CD8-positive, alpha-beta memory T cell (primary cell): ENCODE data around the gene DCT. TPM values are rescaled to one million over a fixed set of nuclear protein-coding genes. Genes with fewer than 3 reads are reported as not detected.

ENCODE experiments used
- CTCF ChIA-PET: fragments of 350-600 bp; sonication (Branson Sonifier 250); formaldehyde crosslinking; loops from one replicate; lab custom pipeline; 2021; ENCODE audit warnings: antibody characterized with exemption; lab: Charles Lee
- POLR2A ChIA-PET: fragments of 350-600 bp; sonication (Branson Sonifier 250); formaldehyde crosslinking; loops from one replicate; lab custom pipeline; 2021; ENCODE audit warnings: antibody characterized with exemption; lab: Charles Lee
- DNase-seq, 5 donors: peaks; one replicate each; pipeline versions ENCODE4 v3.0.0 to v3.0.0-alpha.2; 2020 to 2022; ENCODE audit warnings: mixed read lengths in 1 of 5
- H3K27ac ChIP-seq: one replicate; pipeline ENCODE4 v1.7.0; 2013; ENCODE audit warnings: low read depth, mild to moderate bottlenecking, low read length, moderate library complexity
- H3K27me3 ChIP-seq: 2 replicates; pipeline ENCODE4 v1.7.0; 2013; ENCODE audit warnings: low read length, mild to moderate bottlenecking; ENCODE audit not compliant: insufficient read depth, poor library complexity, severe bottlenecking
- H3K36me3 ChIP-seq: 2 replicates; pipeline ENCODE4 v1.7.0; 2013; ENCODE audit warnings: mild to moderate bottlenecking, low read length, moderate library complexity; ENCODE audit not compliant: insufficient read depth
- H3K4me1 ChIP-seq: 2 replicates; pipeline ENCODE4 v1.7.0; 2013; ENCODE audit warnings: mild to moderate bottlenecking, low read length, moderate library complexity; ENCODE audit not compliant: insufficient read depth
- H3K4me3 ChIP-seq: 2 replicates; pipeline ENCODE4 v1.7.0; 2013; ENCODE audit warnings: mild to moderate bottlenecking, low read length
- H3K9me3 ChIP-seq: 2 replicates; pipeline ENCODE4 v1.7.0; 2013; ENCODE audit warnings: mild to moderate bottlenecking, low read length
- H3K27ac Mint-ChIP-seq, 8 donors: one replicate each; pipeline ENCODE4 v1.8.0; 2020 to 2021; ENCODE audit warnings: mixed read lengths in 8 of 8, mild to moderate bottlenecking in 6 of 8, inconsistent platforms in 3 of 8, moderate library complexity in 3 of 8
- H3K27me3 Mint-ChIP-seq, 2 donors: one replicate each; pipeline ENCODE4 v1.8.0; 2020 to 2021; ENCODE audit warnings: mixed read lengths in 2 of 2, mild to moderate bottlenecking in 1 of 2, moderate library complexity in 1 of 2
- H3K36me3 Mint-ChIP-seq, 3 donors: one replicate each; pipeline ENCODE4 v1.8.0; 2020 to 2021; ENCODE audit warnings: mixed read lengths in 3 of 3, inconsistent platforms in 1 of 3, mild to moderate bottlenecking in 1 of 3
- H3K4me1 Mint-ChIP-seq, 3 donors: one replicate each; pipeline ENCODE4 v1.8.0; 2020 to 2021; ENCODE audit warnings: mixed read lengths in 3 of 3, inconsistent platforms in 1 of 3, mild to moderate bottlenecking in 1 of 3
- H3K4me3 Mint-ChIP-seq, 7 donors: one replicate each; pipeline ENCODE4 v1.8.0; 2020 to 2021; ENCODE audit warnings: mixed read lengths in 7 of 7, mild to moderate bottlenecking in 6 of 7, moderate library complexity in 4 of 7, inconsistent platforms in 2 of 7
- H3K9me3 Mint-ChIP-seq, 5 donors: one replicate each; pipeline ENCODE4 v1.8.0; 2020 to 2022; ENCODE audit warnings: mixed read lengths in 5 of 5, mild to moderate bottlenecking in 3 of 5, moderate library complexity in 2 of 5, inconsistent platforms in 1 of 5
- polyA plus RNA-seq: library from polyadenylated mRNA; unstranded; fragments of 300-500 nt; fragmentation: Illumina TruSeq; gene quantifications from one replicate; pipeline ENCODE4 v1.2.3, GENCODE V29; 2021
- total RNA-seq, 2 experiments: library from RNA; stranded (reverse); gene quantifications; one replicate each; pipeline ENCODE4 v1.2.3, GENCODE V29; 2021

Gene DCT
- total and polyA plus RNA-seq, 3 experiments from 2014 or later = 0.07 TPM; not detected in 2

DNA sequence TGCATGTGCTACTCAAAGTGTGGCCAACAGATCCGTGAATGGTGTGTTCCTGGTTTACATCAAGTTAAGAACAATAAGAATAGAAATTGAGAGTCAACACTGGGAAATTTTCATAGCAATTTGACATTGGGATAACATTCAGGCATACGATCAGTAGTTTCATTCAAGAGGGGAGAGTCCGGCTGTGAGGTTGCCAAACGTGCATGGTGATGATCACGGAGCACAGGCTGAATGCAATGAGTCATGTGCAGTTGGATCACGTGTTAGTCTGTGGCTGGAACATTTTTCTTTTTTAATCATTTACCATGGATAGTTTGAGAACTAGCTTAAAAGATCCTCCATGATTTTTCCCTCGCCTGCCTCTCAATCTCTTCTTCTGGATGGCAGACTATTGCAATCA lies 2.5 kb upstream of the DCT start:
- H3K9me3 ChIP-seq = no peaks in the 10 kb centered on the region
- no peak overlapping the region for H3K27ac Mint-ChIP-seq
- POLR2A ChIA-PET = no interaction called here
- H3K36me3 Mint-ChIP-seq = no peaks in the 10 kb centered on the region
- H3K36me3 ChIP-seq = no peaks in the 10 kb centered on the region
- CTCF ChIA-PET = interaction anchor here (1.0 kb wide), 1 partner anchor 18 kb away, joined by 3 read pairs; no protein-coding TSS in a partner anchor
- no peak for DNase-seq
- H3K4me3 Mint-ChIP-seq = no peak overlapping the region
- no peak overlapping the region for H3K4me3 ChIP-seq
- no peak overlapping the region for H3K27ac ChIP-seq
- no peaks in the 10 kb centered on the region for H3K27me3 ChIP-seq
- H3K9me3 Mint-ChIP-seq = no peaks in the 10 kb centered on the region
- no peaks in the 10 kb centered on the region for H3K4me1 Mint-ChIP-seq
- H3K27me3 Mint-ChIP-seq = peaks cover 5 to 17% of the 10 kb centered on the region in 2 donors
- no peaks in the 10 kb centered on the region for H3K4me1 ChIP-seq

DNA sequence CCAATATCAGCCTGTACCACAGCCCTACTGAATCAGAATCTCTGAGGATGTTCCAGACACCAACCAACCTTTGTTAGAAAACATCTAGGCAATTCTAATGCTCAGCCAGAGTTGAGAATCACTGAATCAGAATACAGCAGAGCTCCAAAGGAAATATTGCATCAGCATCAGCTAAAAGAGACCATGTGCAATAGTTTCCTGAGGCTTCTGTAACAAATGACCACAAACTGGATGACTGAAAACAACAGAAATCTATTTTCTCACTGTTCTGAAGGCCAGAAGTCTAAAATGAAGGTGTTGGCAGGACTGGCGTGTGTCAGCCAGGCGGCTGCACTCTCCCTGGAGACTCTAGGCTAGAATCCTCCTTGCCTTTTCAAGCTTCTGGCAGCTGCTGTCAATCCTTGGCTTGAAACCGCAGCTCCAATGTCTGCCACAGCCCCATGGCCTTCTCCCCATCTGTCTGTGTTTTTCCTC lies 1.2 kb upstream of the DCT start:
- H3K36me3 ChIP-seq = no peaks in the 10 kb centered on the region
- POLR2A ChIA-PET = no interaction called here
- H3K4me3 Mint-ChIP-seq = no peak overlapping the region
- H3K9me3 ChIP-seq = no peaks in the 10 kb centered on the region
- no peaks in the 10 kb centered on the region for H3K4me1 ChIP-seq
- H3K9me3 Mint-ChIP-seq = no peaks in the 10 kb centered on the region
- no peaks in the 10 kb centered on the region for H3K36me3 Mint-ChIP-seq
- H3K27ac Mint-ChIP-seq = no peak overlapping the region
- no peak for DNase-seq
- no peaks in the 10 kb centered on the region for H3K27me3 ChIP-seq
- no peak overlapping the region for H3K27ac ChIP-seq
- no peak overlapping the region for H3K4me3 ChIP-seq
- no peaks in the 10 kb centered on the region for H3K4me1 Mint-ChIP-seq
- peaks cover 5 to 14% of the 10 kb centered on the region in 2 donors for H3K27me3 Mint-ChIP-seq
- CTCF ChIA-PET = interaction anchor here (1.1 kb wide), 1 partner anchor 137 kb away, joined by 3 read pairs; no protein-coding TSS in a partner anchor

DNA sequence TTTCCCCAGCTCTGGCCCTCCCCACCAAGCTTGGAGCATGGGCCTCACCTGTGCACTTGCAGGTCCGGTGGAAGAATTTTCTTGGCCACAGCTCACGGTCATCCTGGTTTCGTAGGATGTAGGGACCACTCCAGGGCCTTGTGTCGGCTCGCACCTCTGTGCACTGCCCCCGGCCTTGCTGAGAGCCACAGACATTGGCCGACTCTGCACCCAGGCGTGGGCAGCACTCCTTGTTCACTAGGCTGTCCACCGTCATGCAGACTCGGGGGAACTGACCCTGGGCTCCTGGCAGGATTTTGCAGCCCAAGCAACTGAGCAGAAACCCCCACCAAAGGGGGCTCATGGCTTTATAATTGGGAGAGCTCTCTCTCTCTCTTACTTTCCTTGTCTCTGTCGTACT lies 569 bp downstream of the DCT start:
- H3K27me3 ChIP-seq = no peaks in the 10 kb centered on the region
- DNase-seq = no peak
- H3K4me3 ChIP-seq = no peak overlapping the region
- no peaks in the 10 kb centered on the region for H3K9me3 ChIP-seq
- Mint-ChIP-seq H3K27me3 (peaks cover 5 to 22% of the 10 kb centered on the region in 2 donors), H3K4me3 (no peak overlapping the region), H3K27ac (no peak overlapping the region), H3K4me1 (no peaks in the 10 kb centered on the region), H3K9me3 (peaks cover 0 to 2% (median 0%) of the 10 kb centered on the region in 5 donors), H3K36me3 (peaks cover 0 to 5% (median 0%) of the 10 kb centered on the region in 3 donors)
- no peaks in the 10 kb centered on the region for H3K36me3 ChIP-seq
- POLR2A ChIA-PET = no interaction called here
- CTCF ChIA-PET = no interaction called here
- no peak overlapping the region for H3K27ac ChIP-seq
- no peaks in the 10 kb centered on the region for H3K4me1 ChIP-seq

DNA sequence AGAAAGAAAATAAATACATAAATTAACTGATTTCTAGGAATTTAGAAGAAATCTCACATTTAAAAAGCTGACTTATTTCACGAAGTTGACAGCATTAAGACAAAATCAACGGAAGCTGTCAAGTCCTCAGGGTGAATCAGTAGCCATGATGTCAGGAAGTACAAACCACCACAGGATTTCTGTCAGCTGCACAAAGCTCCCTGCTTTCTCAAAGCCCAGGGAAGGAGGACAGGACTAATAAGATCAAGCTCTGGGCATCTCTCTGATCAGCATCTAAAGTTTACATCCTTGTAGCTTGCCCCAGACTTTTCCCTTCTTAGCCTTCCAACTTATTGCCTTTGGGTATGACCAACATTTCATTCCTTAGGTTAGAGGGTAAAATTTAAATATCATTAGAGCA lies 9.4 kb downstream of the DCT start:
- Histone ChIP-seq H3K4me1 (no peaks in the 10 kb centered on the region), H3K36me3 (no peaks in the 10 kb centered on the region), H3K27me3 (no peaks in the 10 kb centered on the region), H3K4me3 (no peak overlapping the region), H3K27ac (no peak overlapping the region), H3K9me3 (no peaks in the 10 kb centered on the region)
- Mint-ChIP-seq H3K27ac (no peak overlapping the region), H3K9me3 (no peaks in the 10 kb centered on the region), H3K4me3 (no peak overlapping the region), H3K4me1 (no peaks in the 10 kb centered on the region), H3K36me3 (no peaks in the 10 kb centered on the region), H3K27me3 (peaks cover 1 to 5% of the 10 kb centered on the region in 2 donors)
- no peak for DNase-seq
- ChIA-PET POLR2A (no interaction called here), CTCF (no interaction called here)

DNA sequence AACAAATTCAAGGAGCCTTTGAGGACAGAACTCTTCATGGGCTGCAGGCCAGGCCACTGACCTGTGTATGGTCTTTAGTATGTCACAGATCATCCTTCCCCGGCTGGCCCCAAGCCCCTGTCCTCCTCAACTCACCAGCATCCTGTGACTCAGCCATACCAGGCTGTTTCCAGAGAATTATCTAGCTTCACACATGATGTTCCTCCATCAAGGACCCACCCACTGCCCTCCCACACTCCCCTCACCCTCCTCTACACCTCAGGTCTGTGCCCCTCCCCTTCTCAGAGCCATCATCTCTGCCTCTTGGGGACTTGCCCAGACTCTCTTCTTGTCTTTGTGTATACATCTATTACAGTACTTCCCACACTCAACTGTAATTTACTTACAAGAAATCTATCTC lies 14.7 kb downstream of the DCT start:
- no peaks in the 10 kb centered on the region for H3K9me3 Mint-ChIP-seq
- DNase-seq = no peak
- no peak overlapping the region for H3K27ac Mint-ChIP-seq
- H3K27me3 ChIP-seq = no peaks in the 10 kb centered on the region
- H3K9me3 ChIP-seq = no peaks in the 10 kb centered on the region
- no peaks in the 10 kb centered on the region for H3K4me1 Mint-ChIP-seq
- peaks cover 4 to 6% of the 10 kb centered on the region in 2 donors for H3K27me3 Mint-ChIP-seq
- H3K4me1 ChIP-seq = no peaks in the 10 kb centered on the region
- CTCF ChIA-PET = no interaction called here
- peak overlapping the region in 1 of 7 donors; percentile 16 for H3K4me3 Mint-ChIP-seq
- H3K36me3 ChIP-seq = no peaks in the 10 kb centered on the region
- POLR2A ChIA-PET = no interaction called here
- no peaks in the 10 kb centered on the region for H3K36me3 Mint-ChIP-seq
- no peak overlapping the region for H3K4me3 ChIP-seq
- no peak overlapping the region for H3K27ac ChIP-seq

DNA sequence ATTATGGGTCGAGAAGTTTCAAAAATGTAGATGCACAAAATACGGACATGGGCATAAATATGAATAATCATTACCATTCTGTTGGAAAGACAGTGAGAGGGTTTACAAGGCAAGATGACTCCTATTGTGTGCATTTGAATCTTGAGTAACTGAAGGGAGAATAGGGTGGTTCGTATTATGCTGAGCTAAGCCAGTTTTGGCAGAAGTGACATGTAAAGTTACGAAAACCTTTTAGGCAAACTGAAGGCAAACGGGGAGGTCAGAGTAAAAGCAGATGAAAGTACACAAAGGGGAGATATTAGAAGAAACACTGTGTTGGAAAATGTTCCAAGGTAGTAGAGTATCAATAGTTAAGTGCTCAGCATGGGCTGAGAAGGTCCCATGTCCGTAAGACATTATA lies 16.8 kb downstream of the DCT start:
- Histone ChIP-seq H3K36me3 (no peaks in the 10 kb centered on the region), H3K9me3 (no peaks in the 10 kb centered on the region), H3K4me3 (no peak overlapping the region), H3K27me3 (no peaks in the 10 kb centered on the region), H3K4me1 (no peaks in the 10 kb centered on the region), H3K27ac (no peak overlapping the region)
- Mint-ChIP-seq H3K4me3 (no peak overlapping the region), H3K9me3 (no peaks in the 10 kb centered on the region), H3K27me3 (peaks cover 4 to 6% of the 10 kb centered on the region in 2 donors), H3K4me1 (no peaks in the 10 kb centered on the region), H3K36me3 (no peaks in the 10 kb centered on the region), H3K27ac (no peak overlapping the region)
- CTCF ChIA-PET = no interaction called here
- DNase-seq = no peak
- POLR2A ChIA-PET = no interaction called here

DNA sequence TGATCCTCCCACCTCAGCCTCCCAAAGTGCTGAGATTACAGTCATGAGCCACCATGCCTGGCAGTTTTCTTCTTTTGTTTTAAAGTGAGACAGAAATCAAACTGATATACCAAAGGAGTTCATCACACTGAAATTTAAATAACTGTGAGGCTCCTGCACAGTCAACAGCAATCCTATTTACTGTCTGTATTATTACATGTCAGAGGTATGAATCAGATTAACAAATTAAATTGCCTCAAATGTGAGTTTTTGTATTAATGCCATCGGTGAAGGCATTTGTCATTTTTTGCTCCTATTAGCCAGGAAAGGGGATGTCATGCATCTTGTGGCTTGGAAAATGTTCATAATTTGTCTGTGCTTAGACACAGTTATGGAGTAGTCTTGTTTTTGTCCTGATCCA lies 20.4 kb downstream of the DCT start:
- Mint-ChIP-seq H3K27ac (no peak overlapping the region), H3K4me1 (no peaks in the 10 kb centered on the region), H3K4me3 (peak overlapping the region in 1 of 7 donors; percentile 10), H3K27me3 (peaks cover 0 to 3% of the 10 kb centered on the region in 2 donors), H3K9me3 (no peaks in the 10 kb centered on the region), H3K36me3 (no peaks in the 10 kb centered on the region)
- Histone ChIP-seq H3K36me3 (no peaks in the 10 kb centered on the region), H3K4me3 (no peak overlapping the region), H3K4me1 (no peaks in the 10 kb centered on the region), H3K27me3 (no peaks in the 10 kb centered on the region), H3K27ac (no peak overlapping the region), H3K9me3 (no peaks in the 10 kb centered on the region)
- DNase-seq = no peak
- POLR2A ChIA-PET = no interaction called here
- CTCF ChIA-PET = no interaction called here

DNA sequence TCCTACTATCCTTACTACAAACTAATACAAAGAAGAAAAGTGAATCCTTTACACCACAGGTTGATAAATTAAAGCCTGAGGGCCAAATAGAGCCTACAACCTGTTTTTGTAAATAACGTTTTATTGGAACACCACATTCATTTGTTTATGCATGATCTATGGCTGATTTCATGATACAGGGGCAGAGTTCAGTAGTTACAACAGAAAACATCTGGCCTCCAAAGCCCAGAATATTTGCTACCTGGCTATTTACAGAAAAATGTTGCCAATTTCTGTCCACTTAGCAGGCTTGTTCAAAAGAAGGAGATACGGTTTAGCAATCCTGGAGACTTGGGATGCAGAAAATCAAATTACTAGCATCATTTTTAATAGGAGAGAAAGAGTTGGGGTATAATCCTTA lies 24.1 kb downstream of the DCT start:
- H3K36me3 Mint-ChIP-seq = no peaks in the 10 kb centered on the region
- no peaks in the 10 kb centered on the region for H3K4me1 Mint-ChIP-seq
- Histone ChIP-seq H3K27me3 (no peaks in the 10 kb centered on the region), H3K4me3 (no peak overlapping the region), H3K36me3 (no peaks in the 10 kb centered on the region), H3K4me1 (no peaks in the 10 kb centered on the region), H3K27ac (no peak overlapping the region), H3K9me3 (no peaks in the 10 kb centered on the region)
- no peak overlapping the region for H3K4me3 Mint-ChIP-seq
- no peak for DNase-seq
- CTCF ChIA-PET = no interaction called here
- H3K27ac Mint-ChIP-seq = no peak overlapping the region
- H3K9me3 Mint-ChIP-seq = no peaks in the 10 kb centered on the region
- H3K27me3 Mint-ChIP-seq = peaks cover 0 to 4% of the 10 kb centered on the region in 2 donors
- POLR2A ChIA-PET = interaction anchor here (0.6 kb wide), 1 partner anchor 147 kb away, joined by 3 read pairs; no protein-coding TSS in a partner anchor
